Neutrophil (primary cell): ENCODE results near the gene GNB3.
"Not testable (repeated sequence)": the region's sequence is repeated elsewhere in the genome, so short reads cannot be mapped to it uniquely, and the experiment has no call there.

ENCODE experiments used
- H3K27ac ChIP-seq: fragments of 200-600 bp; sonication (generic); 2 replicates; pipeline ENCODE4 v1.5.1; 2016; ENCODE audit warnings: mild to moderate bottlenecking, moderate library complexity
- H3K27me3 ChIP-seq: fragments of 200-600 bp; sonication (generic); 2 replicates; pipeline ENCODE4 v1.6.0; 2016; ENCODE audit warnings: mild to moderate bottlenecking
- H3K36me3 ChIP-seq: fragments of 200-600 bp; sonication (generic); 2 replicates; pipeline ENCODE4 v1.5.1; 2017
- H3K4me1 ChIP-seq, 2 experiments: fragments of 200-600 bp in 1 of 2; sonication (generic) in 1 of 2; 1 replicate in 1 of 2; 2 replicates in 1 of 2; pipeline versions ENCODE4 v1.5.1 to v1.6.1; 2013 to 2016; ENCODE audit warnings: low read depth in 1 of 2, low read length in 1 of 2, mild to moderate bottlenecking in 1 of 2, moderate library complexity in 1 of 2; ENCODE audit not compliant: control insufficient read depth in 1 of 2, insufficient read depth in 1 of 2
- H3K4me3 ChIP-seq, 2 experiments: fragments of 200-600 bp in 1 of 2; sonication (generic) in 1 of 2; 1 replicate in 1 of 2; 2 replicates in 1 of 2; pipeline ENCODE4 v1.5.1; 2013 to 2016; ENCODE audit warnings: low read depth in 1 of 2, low read length in 1 of 2, mild to moderate bottlenecking in 1 of 2, moderate library complexity in 1 of 2
- H3K9me3 ChIP-seq: fragments of 200-600 bp; sonication (generic); 2 replicates; pipeline ENCODE4 v1.5.1; 2016
- TF ChIP-seq, protein P1 (sequence below): fragments of 200-600 bp; sonication (generic); IDR thresholded peaks from 2 replicates; pipeline ENCODE4 v1.5.1; 2016; ENCODE audit warnings: antibody characterized with exemption

Gene GNB3

DNA sequence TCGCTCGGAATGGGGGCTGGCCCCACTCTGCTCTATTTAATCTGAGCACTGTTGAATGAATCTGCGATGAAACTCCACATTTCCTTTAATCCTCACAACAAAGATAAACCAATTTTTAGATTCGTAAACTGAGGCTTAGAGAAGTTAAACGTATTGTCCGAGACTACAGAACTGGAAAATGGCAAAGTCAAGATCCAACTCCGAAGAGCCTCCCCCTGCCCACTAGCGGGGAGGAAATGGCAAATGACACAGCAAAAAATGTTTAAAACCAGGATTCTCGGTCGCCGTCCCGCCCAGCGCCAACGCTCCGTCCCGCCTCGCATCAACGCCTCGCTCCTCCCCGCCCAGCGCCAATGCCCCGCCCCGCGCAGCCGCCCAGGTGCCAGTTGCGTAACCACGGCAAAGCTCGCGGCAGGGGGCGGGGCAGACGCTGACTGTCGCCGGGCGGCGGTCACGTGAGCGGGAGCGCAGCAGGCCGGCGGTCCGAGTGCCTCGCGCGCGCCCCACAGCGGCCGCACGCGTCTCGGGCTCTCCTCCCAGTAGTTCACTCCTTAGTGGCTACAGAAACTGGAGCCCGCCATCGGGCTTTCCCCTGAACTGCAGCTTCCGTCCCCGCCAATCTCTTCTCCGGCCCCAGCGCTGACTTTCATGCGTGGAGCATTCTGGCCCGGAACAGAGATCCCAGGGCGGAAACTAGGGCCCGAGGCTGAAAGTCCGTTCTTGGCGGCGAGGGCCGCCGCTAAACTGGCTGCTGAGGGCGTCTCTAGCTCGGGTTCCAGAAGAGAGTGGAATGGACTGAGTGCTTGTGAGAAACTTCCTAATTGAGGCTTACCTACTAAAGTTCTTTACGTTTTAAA lies 50.3 kb downstream of the GNB3 start:
- Histone ChIP-seq H3K9me3 (no peaks in the 10 kb centered on the region), H3K27me3 (no peaks in the 10 kb centered on the region), H3K27ac (peak overlapping the region; percentile 85), H3K36me3 (no peaks in the 10 kb centered on the region), H3K4me1 (peaks cover 52 to 55% of the 10 kb centered on the region in 2 experiments), H3K4me3 (peak overlapping the region; percentile 59 to 71)
- TF ChIP-seq, protein P1, sequence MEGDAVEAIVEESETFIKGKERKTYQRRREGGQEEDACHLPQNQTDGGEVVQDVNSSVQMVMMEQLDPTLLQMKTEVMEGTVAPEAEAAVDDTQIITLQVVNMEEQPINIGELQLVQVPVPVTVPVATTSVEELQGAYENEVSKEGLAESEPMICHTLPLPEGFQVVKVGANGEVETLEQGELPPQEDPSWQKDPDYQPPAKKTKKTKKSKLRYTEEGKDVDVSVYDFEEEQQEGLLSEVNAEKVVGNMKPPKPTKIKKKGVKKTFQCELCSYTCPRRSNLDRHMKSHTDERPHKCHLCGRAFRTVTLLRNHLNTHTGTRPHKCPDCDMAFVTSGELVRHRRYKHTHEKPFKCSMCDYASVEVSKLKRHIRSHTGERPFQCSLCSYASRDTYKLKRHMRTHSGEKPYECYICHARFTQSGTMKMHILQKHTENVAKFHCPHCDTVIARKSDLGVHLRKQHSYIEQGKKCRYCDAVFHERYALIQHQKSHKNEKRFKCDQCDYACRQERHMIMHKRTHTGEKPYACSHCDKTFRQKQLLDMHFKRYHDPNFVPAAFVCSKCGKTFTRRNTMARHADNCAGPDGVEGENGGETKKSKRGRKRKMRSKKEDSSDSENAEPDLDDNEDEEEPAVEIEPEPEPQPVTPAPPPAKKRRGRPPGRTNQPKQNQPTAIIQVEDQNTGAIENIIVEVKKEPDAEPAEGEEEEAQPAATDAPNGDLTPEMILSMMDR, result peak; percentile 97

DNA sequence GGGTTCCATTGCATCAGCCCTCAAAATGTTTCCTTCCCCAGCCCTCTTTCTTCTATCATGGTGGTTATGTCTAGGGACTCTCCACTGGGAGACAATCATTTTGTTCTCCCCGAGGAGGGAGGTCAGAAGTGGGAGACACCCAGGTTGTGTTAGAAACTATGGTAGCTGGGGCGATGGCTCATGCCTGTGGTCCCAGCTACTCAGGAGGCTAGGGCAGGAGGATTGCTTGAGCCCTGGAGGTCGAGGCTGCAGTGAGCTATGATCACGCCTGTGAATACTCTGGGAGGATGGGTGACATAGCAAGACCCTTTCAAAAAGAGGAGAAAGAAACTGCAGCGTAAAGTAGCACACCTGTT lies 50.9 kb downstream of the GNB3 start:
- no peaks in the 10 kb centered on the region for H3K36me3 ChIP-seq
- TF ChIP-seq, protein P1, result no peak
- H3K4me3 ChIP-seq, result peak overlapping the region; percentile 59 to 71
- peaks cover 48 to 53% of the 10 kb centered on the region in 2 experiments for H3K4me1 ChIP-seq
- H3K27me3 ChIP-seq, result no peaks in the 10 kb centered on the region
- no peaks in the 10 kb centered on the region for H3K9me3 ChIP-seq
- peak overlapping the region; percentile 85 for H3K27ac ChIP-seq

DNA sequence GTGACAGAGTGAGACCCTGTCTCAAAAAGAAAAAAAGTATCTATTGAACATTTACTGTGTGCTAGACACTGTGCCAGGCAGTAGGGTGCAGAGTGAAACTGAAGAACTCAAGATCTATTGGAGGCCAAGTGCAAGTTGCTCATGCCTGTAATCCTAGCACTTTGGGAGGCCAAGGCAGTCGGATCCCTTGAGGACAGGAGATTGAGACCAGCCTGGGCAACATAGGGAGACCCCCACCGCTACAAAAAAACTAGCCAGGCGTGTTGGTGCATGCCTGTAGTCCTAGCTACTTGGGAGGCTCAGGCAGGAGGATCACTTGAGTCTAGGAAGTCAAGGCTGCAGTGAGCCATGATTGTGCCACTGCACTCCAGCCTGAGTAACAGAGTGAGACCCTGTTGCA lies 52.0 kb downstream of the GNB3 start:
- not testable (repeated sequence) for H3K27ac ChIP-seq, H3K9me3 ChIP-seq, H3K36me3 ChIP-seq, H3K4me3 ChIP-seq, H3K27me3 ChIP-seq
- peaks cover 42 to 43% of the 10 kb centered on the region in 2 experiments for H3K4me1 ChIP-seq

- Histone ChIP-seq H3K4me1 (peaks cover 40 to 46% of the 10 kb centered on the region in 2 experiments), H3K27ac (peak overlapping the region; percentile 89), H3K4me3 (no peak overlapping the region), H3K27me3 (no peaks in the 10 kb centered on the region), H3K36me3 (no peaks in the 10 kb centered on the region), H3K9me3 (no peaks in the 10 kb centered on the region)
- TF ChIP-seq, protein P1, result no peak
Observed at GRCh38 chr12:6894321-6894720, 53.6 kb downstream of the GNB3 start.
